Measurements from ENCODE around the gene ARMC3.

- no peak for TF ChIP-seq POLR2A (IDR thresholded peaks at IDR 0.05)
- no peak for TF ChIP-seq CTCF (IDR thresholded peaks at IDR 0.05)
These were observed 112.1 kb downstream of the ARMC3 start for GRCh38 chr10:23040002-23040401.

Data from uterus (tissue), 2 donors.